GM19455 (cell line): ENCODE data around the gene PPP1R14B.

Experiments
- ATAC-seq: cut with Tn5 transposase; IDR thresholded peaks from one replicate; pipeline ENCODE4 v1.9.1; 2021; ENCODE audit not compliant: unreplicated experiment

PPP1R14B gene

GRCh38 chr11:64283092-64283491, 36.3 kb upstream of the PPP1R14B start:
- ATAC-seq, result no peak

GRCh38 chr11:64281957-64282770, 35.4 kb upstream of the PPP1R14B start:
- ATAC-seq, result no peak

- ATAC-seq, result no peak
Observed at GRCh38 chr11:64278576-64279190, 31.9 kb upstream of the PPP1R14B start.

GRCh38 chr11:64276653-64277431, 30.1 kb upstream of the PPP1R14B start:
- no peak for ATAC-seq

- no peak for ATAC-seq
Observed at GRCh38 chr11:64275841-64276240, 29.1 kb upstream of the PPP1R14B start.

- no peak for ATAC-seq
Observed at GRCh38 chr11:64275031-64275800, 28.5 kb upstream of the PPP1R14B start.

GRCh38 chr11:64269540-64270220, 22.9 kb upstream of the PPP1R14B start:
- ATAC-seq, result peak; percentile 68

- ATAC-seq, result peak; percentile 23
Observed at GRCh38 chr11:64268893-64269539, 22.3 kb upstream of the PPP1R14B start.

GRCh38 chr11:64268025-64268892, 21.5 kb upstream of the PPP1R14B start:
- no peak for ATAC-seq

- no peak for ATAC-seq
Observed at GRCh38 chr11:64267207-64267945, 20.6 kb upstream of the PPP1R14B start.

GRCh38 chr11:64266339-64266738, 19.6 kb upstream of the PPP1R14B start:
- ATAC-seq, result no peak

- no peak for ATAC-seq
Observed at GRCh38 chr11:64265176-64266160, 18.7 kb upstream of the PPP1R14B start.

- no peak for ATAC-seq
Observed at GRCh38 chr11:64264371-64264852, 17.7 kb upstream of the PPP1R14B start.

GRCh38 chr11:64263947-64264317, 17.2 kb upstream of the PPP1R14B start:
- no peak for ATAC-seq

- ATAC-seq, result no peak
Observed at GRCh38 chr11:64263021-64263946, 16.5 kb upstream of the PPP1R14B start.
